ENCODE results near the gene FAM110D. TPM values are rescaled to one million over a fixed set of nuclear protein-coding genes. Genes with fewer than 3 reads are reported as not detected.

FAM110D gene
- total RNA-seq, 2 donors from 2014 or later, result 0.38 to 1.1 TPM

DNA sequence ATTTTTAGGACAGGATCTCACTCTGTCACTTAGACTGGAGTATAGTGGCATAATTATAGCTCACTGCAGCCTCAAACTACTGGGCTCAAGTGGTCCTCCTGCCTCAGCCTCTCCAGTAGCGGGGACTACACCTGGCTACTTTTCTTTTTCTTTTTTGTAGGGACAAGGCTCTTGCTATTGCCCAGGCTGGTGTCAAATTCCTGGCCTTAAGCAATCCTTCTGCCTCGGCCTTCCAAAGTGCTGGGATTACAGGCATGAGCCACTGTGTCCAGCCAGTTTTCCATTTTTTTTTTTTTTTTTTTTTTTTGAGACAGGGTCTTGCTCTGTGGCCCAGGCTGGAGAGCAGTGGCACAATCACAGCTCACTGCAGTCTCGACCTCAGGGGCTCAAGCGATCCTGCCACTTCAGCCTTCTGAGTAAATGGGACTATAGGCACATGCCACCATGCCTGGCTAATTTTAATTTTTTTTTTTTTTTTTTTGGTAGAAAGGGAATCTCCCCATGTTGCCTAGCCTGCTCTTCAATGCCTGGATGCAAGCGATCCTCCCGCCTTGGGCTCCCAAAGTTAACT is 54.5 kb downstream of the FAM110D start:
- no peaks in the 10 kb centered on the region for H3K36me3 ChIP-seq (ENCODE audit: control insufficient read depth, insufficient read depth, low read length)
- WGBS, 2 experiments (ENCODE audit: insufficient coverage in 1 of 2, insufficient read length in 1 of 2), result 90 to 100% methylated on average over 3 to 6 of the region's 6 CpGs
- TF ChIP-seq, protein P1, sequence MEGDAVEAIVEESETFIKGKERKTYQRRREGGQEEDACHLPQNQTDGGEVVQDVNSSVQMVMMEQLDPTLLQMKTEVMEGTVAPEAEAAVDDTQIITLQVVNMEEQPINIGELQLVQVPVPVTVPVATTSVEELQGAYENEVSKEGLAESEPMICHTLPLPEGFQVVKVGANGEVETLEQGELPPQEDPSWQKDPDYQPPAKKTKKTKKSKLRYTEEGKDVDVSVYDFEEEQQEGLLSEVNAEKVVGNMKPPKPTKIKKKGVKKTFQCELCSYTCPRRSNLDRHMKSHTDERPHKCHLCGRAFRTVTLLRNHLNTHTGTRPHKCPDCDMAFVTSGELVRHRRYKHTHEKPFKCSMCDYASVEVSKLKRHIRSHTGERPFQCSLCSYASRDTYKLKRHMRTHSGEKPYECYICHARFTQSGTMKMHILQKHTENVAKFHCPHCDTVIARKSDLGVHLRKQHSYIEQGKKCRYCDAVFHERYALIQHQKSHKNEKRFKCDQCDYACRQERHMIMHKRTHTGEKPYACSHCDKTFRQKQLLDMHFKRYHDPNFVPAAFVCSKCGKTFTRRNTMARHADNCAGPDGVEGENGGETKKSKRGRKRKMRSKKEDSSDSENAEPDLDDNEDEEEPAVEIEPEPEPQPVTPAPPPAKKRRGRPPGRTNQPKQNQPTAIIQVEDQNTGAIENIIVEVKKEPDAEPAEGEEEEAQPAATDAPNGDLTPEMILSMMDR (conservative IDR thresholded peaks at IDR 0.05), result no peak
- Mint-ChIP-seq H3K4me1 (no peaks in the 10 kb centered on the region), H3K9me3 (no peaks in the 10 kb centered on the region), H3K4me3 (no peak overlapping the region), H3K27ac (no peak overlapping the region), H3K36me3 (ENCODE audit: low read depth) (no peaks in the 10 kb centered on the region), H3K27me3 (ENCODE audit: insufficient read depth) (peaks cover 7% of the 10 kb centered on the region)
- no peak overlapping the region for H3K9ac ChIP-seq (ENCODE audit: extremely low read depth, low read length, poor library complexity, severe bottlenecking)
- DNase-seq, result no peak
- no peak overlapping the region for H3K4me3 ChIP-seq (ENCODE audit: low read length)
- no peaks in the 10 kb centered on the region for H3K4me1 ChIP-seq (ENCODE audit: control insufficient read depth, insufficient read depth, low read length)
- no peaks in the 10 kb centered on the region for H3K27me3 ChIP-seq (ENCODE audit: control insufficient read depth, insufficient read depth, low read length, poor library complexity, severe bottlenecking)
- no peaks in the 10 kb centered on the region for H3K9me3 ChIP-seq (ENCODE audit: control insufficient read depth, low read length)
- no peak overlapping the region for H3K27ac ChIP-seq (ENCODE audit: low read depth, low read length)

Other genes starting within 250 kb of the FAM110D start
- gene PAFAH2, start 161.0 kb upstream of the FAM110D start, total RNA-seq, result 10 to 100 TPM; 11.6 to 13.3 TPM
- 1 to 10 TPM; 3.3 to 3.7 TPM for gene EXTL1, start 137.3 kb upstream of the FAM110D start, total RNA-seq
- gene SLC30A2, start 113.0 kb upstream of the FAM110D start, total RNA-seq, result not detected
- gene TRIM63, start 91.4 kb upstream of the FAM110D start, total RNA-seq, result not detected
- gene PDIK1L, start 47.3 kb upstream of the FAM110D start, total RNA-seq, result 1 to 10 TPM; 7.1 to 7.3 TPM
- gene C1orf232, start 9.9 kb downstream of the FAM110D start, total RNA-seq, result not detected
- gene ZNF593, start 10.8 kb downstream of the FAM110D start, total RNA-seq, result 10 to 100 TPM; 31.4 to 33.7 TPM
- gene ZNF593OS, start 12.8 kb downstream of the FAM110D start, total RNA-seq, result not detected
- 10 to 100 TPM; 35.8 to 44.1 TPM for gene CNKSR1, start 18.4 kb downstream of the FAM110D start, total RNA-seq
- under 1 TPM; 0.20 to 0.35 TPM for gene CATSPER4, start 31.5 kb downstream of the FAM110D start, total RNA-seq
- gene CEP85, start 75.1 kb downstream of the FAM110D start, total RNA-seq, result 10 to 100 TPM; 25.6 to 43.6 TPM
- gene SH3BGRL3, start 121.0 kb downstream of the FAM110D start, total RNA-seq, result 100 to 1,000 TPM; 119 to 132 TPM
- gene UBXN11, start 147.6 kb downstream of the FAM110D start, total RNA-seq, result 10 to 100 TPM; 24.3 to 30.3 TPM
- gene CD52, start 158.9 kb downstream of the FAM110D start, total RNA-seq, result 1 to 10 TPM; 3.7 to 4.4 TPM
- gene CRYBG2, start 195.1 kb downstream of the FAM110D start, total RNA-seq, result 10 to 100 TPM in 1 of 2 donors, 1 to 10 TPM in 1; 9.0 to 15.1 TPM
- gene ZNF683, start 213.7 kb downstream of the FAM110D start, total RNA-seq, result not detected